Germinal center (tissue), 1 donor: Measurements from ENCODE around the gene FNDC3B.

ENCODE experiments used
- DNase-seq: peaks from one replicate; pipeline ENCODE4 v3.0.0; 2012; ENCODE audit warnings: mixed read lengths, low spot score

Gene FNDC3B

DNA sequence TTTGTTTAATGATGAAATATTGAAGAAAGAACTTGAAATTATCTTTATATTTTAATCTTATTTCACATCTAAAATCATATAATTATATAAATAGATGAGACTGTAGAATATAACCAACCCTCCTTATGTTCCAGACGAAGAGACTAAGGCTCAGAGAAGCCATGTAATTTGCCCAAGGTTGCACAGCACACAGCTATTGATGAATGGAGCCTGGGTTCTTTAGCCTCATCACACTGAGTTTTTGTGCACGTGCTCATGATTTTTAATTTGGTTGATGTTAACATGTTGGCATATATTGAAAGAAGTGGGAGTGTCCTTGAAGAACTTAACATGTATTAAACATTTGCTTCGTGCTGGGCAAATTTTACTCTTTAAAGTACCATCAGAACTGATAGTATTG, 151.6 kb downstream of the FNDC3B start:
- no peak for DNase-seq

DNA sequence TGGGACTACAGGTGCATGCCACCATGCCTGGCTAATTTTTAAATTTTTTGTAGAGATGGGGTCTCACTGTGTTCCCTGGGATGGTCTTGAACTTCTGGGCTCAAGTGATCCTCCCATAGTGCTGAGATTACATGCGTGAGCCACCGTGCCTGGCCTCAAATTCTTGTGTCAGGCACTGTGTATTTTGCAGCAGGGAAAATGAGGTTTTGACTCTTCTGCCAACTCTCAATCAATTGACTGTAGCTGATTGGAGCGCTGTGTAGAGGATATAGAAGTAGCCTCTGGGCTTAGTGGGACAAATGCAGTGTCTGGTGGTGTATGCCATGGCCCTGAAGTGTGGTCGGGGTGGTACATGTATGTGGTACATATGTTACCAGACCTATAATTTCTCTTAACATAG, 152.3 kb downstream of the FNDC3B start:
- no peak for DNase-seq

DNA sequence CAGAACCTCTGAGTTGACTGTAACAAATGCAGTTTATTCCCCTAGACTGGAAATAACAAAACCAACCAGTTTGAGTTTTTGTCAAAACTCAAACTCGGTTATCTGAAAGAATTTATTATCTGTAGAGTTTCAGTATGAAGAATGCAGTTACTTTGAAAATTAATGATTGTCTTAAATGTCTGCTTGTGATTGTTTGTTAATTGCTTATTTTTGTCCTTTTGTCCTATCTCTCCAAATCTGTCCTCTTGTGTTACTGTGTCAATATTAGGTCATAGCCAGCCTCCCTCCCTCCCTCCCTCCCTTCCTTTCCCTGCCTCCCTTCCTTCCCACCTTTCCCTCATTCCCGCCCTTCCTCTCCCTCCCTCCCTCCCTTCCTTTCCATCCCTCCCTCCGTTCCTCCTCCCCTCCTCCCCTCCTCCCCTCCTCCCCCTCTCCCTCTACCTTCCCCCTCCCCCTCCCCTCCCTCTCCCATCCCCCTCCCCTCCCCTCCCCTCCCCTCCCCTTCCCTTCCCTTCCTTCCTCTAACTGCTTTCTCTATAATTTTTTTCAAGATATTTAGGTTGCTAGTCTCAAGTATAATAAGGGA, 153.5 kb downstream of the FNDC3B start:
- DNase-seq = no peak

DNA sequence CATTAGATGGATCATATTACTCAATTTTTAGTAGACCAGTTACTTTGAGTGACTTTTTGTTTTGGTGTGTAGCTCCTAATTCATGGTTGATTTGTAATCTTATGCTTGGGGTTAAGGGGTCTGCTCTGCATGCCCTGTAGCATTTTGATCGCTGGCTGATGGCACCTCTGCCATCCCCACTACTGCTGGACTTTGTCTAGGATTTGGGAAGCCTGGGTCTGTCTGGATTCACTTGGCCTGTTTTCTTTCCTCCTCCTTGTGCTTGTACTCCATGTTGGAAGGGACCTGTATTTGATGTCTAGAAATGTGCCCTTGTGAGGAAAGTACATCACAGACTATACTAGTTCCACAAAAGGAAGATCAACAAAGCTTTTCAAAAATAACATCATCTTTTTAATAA, 154.1 kb downstream of the FNDC3B start:
- no peak for DNase-seq

DNA sequence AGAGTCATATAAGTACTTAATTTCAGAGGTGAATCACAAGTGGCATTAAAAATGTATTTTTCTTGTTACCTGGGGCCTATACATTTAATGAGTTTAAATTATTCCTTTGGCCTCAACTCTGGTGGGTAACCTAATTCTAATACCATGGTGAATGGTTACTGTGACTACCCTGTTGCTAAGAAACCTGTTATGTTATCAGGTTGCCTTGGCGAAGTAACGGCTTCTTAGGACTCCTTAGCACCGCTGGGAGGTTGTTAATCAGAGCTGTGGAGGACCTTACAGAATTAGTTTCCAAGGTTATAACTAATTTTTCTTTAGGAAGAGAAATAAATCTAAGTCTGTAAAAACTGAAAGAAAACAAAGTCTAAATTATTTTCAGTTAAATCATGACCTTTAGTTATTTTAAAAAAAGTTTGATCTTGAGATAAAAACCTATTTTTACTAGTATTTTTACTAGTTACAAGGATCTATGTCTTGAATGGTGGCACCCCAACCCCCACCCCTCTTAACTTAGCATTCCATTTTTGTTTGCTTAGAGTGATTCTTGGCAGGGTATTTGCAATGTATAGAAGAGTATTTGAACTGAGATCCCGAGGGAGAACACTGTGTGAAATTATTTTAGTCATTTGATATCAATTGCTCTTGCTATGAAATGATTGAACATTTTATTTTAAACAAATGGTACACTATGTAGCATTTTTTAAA, 155.5 kb downstream of the FNDC3B start:
- no peak for DNase-seq

DNA sequence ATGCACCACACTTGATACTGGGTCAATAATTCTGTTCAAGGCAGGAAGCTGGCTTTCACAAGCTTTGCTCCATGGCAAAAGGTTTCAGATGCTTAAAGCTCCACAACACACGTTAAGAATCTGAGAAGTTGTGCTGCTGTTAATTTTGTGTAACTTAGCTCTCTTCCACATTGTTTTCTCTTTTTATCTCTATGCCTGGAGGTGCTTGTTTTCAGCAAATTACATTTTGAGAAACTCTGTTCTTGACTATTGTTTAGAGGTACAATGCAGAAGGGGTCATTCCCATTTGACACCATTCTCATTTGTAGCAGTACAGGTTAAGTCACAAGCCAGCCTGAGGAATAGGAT, 156.0 kb downstream of the FNDC3B start:
- no peak for DNase-seq

DNA sequence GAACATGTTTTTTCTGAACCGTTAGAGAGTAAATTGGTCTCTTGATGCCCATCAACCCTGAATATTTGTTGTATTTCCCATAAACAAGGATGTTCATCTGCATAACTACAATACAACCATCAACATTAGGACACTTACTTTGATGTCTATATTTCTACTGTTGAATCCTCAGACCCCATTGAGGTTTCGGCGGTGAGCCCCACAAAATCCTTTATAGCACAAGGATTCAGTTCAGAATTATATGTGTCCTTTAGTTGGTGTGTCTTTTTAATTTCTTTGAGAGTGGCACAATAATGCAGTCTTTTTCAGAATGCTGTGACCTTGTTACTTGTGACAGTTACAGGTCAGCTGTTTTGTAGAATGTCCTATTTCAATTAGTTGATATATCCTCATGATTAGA, 158.0 kb downstream of the FNDC3B start:
- no peak for DNase-seq

DNA sequence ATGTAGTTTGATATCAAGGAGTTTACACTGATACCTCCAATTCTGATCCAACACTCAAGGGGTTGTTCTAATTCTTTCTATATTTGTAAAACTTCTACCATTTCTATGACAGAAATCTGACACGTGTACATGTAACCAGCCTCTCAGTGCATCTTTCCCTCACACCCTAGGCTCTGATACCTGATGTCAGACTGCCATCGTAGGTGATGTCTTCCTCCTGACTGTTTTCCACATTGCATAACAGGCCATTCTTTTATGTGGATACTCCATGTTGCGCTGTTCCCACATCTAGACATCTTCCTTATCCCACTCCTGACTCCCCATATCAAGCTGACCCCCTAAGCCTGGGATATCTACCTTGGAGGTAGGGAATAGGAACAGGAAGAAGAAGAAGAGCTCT, 159.1 kb downstream of the FNDC3B start:
- DNase-seq = no peak

DNA sequence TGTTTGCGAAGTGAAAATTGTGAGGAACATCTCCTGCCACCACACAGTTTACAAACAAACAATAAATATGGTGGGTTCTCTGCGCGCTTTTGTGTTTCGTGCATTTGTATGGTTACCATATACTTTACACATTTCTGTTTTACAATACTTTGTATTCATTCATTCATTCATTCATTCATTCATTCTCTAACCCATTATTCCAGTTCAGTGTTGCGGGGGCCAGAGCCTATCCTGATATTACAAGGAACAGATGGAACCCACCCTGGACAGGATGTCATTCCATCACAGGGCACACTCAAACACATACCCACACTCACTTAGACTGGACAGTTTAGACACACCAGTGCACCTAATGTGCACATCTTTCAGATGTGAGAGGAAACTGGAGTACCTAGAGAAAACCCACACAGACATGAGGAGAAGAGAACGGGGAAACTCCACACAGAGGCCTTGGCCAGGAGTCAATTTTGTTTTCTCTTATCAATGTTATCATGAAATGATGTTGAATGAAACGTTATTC, 160.5 kb downstream of the FNDC3B start:
- DNase-seq = no peak

DNA sequence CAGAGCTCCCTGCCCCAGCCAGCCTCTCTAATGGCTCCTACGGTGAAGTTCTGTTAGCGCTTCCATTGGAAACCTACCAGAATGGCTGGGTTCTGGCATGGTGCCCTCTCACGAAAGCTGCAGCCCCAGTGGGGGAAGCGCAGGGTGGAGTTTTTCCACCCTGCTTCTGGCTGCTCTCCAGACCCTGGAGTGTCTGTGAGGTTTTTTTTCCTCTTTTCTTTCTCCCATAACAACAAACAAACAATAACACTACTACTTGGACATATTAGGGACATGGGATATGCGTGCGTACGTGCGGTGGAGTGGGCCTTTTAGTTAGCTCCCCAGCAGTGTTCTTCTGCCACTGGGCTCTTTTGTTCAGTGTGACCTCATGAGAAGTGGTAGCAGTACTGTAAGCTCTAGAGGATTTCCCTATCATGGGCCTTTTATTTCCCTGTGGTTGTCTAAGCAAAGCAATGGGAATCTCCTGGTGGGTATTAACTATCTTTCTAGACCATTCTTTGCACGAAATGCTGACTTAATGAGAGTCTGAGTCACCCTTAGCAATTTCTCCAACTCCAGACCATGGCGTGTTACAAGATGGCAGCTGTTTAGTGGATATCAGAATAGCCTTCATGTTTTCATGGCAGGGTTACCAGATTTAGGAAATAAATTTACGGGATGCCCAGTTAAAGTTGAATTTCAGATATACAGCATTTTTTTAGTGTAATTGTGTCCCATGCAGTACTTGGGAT, 161.9 kb downstream of the FNDC3B start:
- DNase-seq = no peak

DNA sequence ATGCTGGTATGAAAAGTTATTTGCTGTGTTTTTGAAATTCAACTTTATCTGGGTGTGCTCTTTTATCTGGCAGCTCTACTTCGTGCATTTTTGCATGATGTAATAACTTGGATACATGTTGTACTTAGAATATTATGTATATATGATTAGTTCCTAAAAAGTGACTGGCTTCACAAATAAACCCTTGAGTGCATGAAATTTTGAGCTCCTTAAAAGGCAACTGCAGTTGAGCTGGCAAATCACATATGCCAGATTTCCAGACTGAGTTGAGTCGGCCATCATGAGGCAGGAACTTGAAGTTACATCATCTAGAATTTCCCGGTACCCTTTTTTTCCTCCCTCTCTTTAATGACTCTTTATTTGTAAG, 162.5 kb downstream of the FNDC3B start:
- DNase-seq = no peak

DNA sequence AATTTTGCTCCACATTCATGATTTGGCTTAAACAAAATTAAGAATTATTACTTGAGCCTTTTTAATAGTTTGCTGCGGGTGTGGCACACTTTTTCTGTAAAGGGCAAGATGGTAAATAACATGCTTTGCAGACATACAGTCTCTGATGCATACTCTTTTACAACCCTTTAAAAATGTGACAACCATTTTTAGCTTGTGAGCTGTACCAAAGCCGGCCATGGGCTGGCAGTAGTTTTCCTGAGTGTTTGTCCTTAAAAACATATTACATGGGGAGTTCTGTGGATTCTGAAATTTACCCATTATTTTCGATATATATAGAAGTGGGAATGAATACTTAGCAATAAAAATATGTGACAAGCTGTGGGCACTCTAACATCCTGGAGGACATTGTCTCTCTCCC, 163.4 kb downstream of the FNDC3B start:
- no peak for DNase-seq

DNA sequence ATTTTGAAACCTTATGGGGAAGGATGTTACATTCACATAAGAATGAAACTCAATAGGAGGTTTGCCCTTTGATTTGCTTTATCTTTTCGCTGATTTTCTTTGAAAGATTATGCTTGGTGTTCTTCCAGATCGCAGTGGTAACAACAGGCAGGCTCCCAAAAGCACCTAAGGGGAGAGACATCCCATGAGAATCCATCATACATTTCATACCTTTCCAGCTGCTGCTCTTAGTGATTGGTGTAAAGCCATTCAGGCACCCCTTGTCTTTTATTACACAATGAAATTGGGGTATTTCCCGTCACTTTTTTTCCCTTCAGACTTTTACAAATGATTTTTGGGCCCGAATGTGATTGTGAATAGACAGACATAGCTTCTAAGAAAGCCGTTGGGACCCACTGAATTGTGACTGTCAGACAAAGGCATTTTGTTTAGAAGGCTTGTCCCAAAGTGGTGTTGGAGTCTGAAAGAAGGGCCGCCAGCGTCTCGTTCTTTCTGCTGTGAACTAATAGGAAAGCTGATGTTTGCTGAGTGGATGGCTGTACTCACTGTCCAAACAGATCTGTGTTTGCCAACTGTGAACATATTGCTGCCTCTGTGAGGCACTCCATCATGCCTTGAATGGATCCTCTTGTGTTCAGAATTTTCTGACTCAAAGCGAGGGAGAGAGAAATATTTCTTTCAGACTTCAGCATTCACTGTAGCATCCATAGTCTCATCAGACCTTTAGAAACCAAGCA, 164.3 kb downstream of the FNDC3B start:
- no peak for DNase-seq

DNA sequence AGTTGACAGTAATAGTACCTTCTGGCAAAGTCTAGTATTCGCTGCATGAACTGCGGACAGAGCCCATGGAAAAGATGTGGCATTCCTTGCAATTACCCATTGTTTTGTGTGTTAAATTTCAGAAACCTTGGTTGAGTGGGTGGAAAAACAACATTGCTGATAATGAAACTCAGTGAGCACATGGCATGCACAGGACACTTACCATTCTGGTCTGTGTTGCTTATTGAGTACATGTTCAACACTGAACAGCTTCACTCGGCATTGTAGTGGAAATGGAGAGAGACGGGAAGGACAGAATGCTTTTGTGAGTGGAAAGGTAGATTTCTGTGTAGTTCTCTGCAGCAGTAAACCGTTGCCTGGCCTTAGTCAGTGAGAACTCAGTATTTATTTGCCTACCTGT, 165.3 kb downstream of the FNDC3B start:
- no peak for DNase-seq

DNA sequence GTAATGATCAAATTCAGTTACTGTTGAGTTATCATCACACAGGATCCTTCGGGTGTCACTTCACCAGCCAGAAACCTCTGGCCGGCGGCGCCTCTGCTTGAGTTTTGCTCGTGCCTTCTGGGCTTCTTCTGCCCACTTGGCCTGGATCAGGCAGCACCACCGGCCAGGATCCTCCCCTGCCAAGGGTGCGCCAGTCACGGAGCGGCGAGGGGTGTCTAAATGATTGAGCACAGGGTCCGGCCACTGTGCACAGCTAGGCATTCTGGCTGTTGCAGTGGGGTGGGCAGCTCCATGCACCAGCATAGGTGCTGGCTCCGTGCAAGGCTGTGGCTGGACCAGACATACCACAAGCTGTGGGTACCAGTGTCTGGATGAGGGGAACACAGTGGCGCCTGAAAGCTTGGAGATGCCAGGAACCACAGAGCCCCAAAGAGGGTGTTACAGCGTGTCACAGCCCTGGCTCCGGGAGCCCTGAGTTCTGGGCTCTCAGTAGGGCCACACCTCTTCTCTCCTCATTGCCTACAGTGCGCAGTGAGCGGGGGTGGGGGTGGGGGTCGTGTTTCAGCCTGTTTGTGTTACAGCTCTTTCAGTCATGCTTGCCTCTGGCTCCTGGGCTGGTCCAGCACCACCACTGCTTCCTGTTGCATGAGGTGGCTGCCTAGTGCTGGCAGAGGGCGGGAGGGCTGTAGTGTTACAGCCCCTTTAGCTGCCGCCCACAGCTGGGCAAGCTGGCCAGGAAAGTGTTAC, 169.4 kb downstream of the FNDC3B start:
- no peak for DNase-seq

DNA sequence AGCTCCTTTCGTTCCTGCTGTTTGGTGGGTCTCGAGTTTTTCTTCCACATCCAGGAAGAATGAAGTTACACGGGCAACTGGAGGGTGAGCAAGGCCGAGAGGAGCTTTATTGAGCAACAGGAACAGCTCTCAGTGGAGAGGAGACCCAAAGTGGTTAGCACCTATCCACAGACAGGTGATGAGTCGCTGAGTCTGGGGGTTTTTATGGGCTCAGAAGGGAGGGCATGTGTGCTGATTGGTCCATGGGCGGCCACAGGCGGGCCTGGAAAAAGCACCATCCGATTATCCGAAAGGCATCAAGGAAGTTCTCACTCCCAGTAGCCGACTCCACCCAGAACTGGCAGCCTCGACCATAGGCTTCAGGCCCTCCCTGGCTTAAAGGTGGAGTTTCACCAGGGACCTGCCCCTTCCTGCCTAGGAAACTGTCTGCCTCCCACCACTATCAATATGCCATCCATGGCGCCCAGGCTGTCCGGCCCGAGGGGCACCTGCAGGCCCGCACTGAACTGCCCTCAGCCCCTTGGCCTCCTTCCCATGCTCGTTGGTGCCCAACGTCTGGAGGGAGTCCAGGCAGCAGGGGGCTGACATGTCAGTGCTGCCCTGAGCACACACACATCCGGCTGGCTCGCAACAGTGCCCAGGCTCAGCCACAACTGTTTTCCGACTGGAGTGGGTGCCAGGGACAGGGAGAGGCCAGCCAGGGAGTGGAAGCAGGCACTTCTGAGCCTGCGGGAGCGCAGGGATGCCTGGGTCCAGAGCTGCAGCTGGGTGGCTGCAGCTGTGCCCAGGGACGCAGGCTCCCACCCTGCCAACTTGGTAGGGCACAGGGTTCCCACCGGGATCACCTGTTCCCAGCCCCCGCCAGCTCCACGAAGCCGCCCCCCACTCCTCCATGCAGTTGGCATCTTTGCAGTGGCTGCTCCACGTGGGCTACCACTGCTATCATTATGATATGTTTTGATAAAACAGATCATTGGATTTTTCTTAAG, 170.2 kb downstream of the FNDC3B start:
- no peak for DNase-seq

DNA sequence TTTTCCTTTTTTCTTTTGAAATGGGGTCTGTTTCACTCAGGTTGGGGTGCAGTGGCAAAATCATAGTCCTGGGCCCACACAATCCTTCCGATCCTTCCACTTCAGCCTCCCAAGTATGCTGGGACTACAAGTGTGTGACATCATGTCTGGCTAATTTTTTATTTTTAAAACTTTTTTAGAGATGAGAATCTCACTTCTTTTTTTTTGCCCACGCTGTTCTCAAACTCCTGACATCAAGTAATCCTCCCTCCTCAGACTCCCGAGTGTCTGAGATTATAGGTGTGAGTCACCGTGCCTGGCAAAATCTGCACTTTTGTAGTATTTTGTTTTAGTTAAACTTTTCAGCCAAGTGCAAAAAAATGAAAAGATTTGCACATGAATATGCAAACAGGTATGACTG, 171.0 kb downstream of the FNDC3B start:
- no peak for DNase-seq

DNA sequence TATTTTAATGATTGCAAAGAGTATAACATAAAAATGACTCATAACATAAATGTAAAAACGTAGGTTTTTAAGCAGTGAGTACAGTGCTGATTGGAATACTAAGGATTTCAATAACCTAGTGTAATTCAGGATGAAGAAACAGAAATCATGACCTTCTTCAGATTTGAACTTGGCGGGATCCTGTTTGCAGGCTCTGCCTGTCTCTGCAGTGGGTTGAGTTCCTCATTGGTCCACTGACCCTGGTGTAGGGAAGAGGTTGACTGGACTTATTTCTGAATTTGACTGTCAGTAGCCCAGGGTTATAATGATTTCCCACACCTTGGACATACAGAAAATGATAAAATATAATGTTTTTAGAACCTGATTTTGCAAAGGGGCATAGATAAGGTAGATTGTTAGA, 171.7 kb downstream of the FNDC3B start:
- DNase-seq = no peak

DNA sequence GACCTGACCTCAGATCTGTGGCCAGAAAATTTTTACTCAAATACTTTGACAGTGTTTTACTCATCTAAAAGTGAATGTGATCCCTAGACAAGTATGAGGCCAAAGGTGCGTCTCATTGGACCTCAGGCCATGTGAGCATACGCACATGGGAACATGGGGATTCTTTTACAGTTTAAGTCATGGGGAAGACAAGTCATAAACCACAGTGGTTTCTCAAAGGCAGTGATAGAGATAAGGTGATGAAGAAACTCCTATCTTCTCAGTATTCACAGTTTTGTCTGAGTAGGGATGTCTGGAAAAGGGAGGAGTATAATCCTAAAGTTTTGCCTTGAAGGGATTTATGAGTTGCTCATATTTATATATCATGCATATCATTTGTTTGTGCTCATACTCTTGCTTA, 173.8 kb downstream of the FNDC3B start:
- no peak for DNase-seq

DNA sequence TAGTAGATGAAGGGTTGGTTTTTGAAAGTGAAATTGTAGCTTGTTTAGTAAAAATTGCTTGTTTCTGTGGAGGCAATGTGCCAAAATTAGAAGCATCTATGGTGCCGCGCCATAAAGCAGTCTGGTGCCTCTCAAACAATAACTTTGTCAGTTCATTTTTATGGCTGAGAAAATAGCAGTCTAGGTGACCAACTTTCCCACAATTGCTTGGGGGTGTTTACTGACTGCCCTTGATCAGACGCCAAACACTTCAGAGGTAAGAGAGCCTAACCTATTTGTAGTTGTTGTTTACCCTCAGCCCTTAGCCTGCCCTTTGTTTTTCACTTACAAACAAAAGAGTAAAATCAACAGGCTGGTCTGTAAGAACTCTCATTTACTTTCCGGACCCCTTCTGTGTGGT, 174.5 kb downstream of the FNDC3B start:
- DNase-seq = no peak

DNA sequence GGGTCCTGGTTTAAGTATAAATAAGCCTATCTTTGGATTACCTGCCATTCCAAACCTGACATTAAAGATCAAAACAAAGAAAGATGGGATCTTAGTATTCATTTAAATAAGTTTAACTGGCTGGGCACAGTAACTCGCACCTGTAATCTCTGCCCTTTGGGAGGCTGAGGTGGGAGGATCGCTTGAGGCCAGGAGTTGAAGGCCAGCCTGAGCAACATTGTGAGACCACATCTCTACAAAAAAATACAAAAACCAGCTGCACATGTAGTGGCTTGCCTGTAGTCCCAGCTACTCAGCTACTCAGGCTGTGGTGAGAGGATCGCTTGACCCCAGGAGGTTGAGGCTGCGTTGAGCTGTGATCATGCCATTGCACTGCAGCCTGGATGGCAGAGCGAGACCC, 176.9 kb downstream of the FNDC3B start:
- no peak for DNase-seq
